Tibial artery (tissue), 4 donors: ENCODE data around the gene ING3.

Source experiments
- DNase-seq, 2 donors: peaks; one replicate each; pipeline ENCODE4 v3.0.0-alpha.2; 2019
- H3K27ac ChIP-seq, 2 donors: fragments of 200-600 bp; sonication (generic) in 1 of 2; 1 replicate in 1 of 2; 2 replicates in 1 of 2; pipeline ENCODE4 v1.5.1; 2018 to 2019; ENCODE audit warnings: mild to moderate bottlenecking in 1 of 2
- H3K27me3 ChIP-seq, 2 donors: fragments of 200-600 bp; sonication (generic) in 1 of 2; one replicate each; pipeline versions ENCODE4 v1.5.1 to v1.6.0; 2016 to 2019
- H3K36me3 ChIP-seq, 3 donors: fragments of 200-600 bp; sonication (generic) in 2 of 3; one replicate each; pipeline ENCODE4 v1.5.1; 2016 to 2019; ENCODE audit warnings: mild to moderate bottlenecking in 2 of 3
- H3K4me1 ChIP-seq, 4 donors: fragments of 200-600 bp; sonication (generic) in 2 of 4; 1 replicate in 3 of 4; 2 replicates in 1 of 4; pipeline ENCODE4 v1.5.1; 2016 to 2019
- H3K4me3 ChIP-seq, 2 donors: fragments of 200-600 bp; sonication (generic) in 1 of 2; 1 replicate in 1 of 2; 2 replicates in 1 of 2; pipeline ENCODE4 v1.5.1; 2018 to 2019; ENCODE audit warnings: mild to moderate bottlenecking in 2 of 2
- H3K9me3 ChIP-seq, 3 donors: fragments of 200-600 bp; sonication (generic) in 1 of 3; one replicate each; pipeline ENCODE4 v1.5.1; 2016 to 2019
- intact Hi-C: fragments of 100-400 bp; cut with DNase I; formaldehyde crosslinking; loops from one replicate; pipeline ENCODE4 v1.15.0; 2023; ENCODE audit warnings: low total_unique reads
- TF ChIP-seq, protein P1 (sequence below), 2 experiments: fragments of 200-600 bp in 1 of 2; fragments of 450-650 bp in 1 of 2; IDR thresholded peaks; one replicate each; pipeline ENCODE4 v1.5.1; 2017 to 2019; ENCODE audit warnings: antibody characterized with exemption in 2 of 2, mild to moderate bottlenecking in 1 of 2, moderate library complexity in 1 of 2

The ING3 gene

DNA sequence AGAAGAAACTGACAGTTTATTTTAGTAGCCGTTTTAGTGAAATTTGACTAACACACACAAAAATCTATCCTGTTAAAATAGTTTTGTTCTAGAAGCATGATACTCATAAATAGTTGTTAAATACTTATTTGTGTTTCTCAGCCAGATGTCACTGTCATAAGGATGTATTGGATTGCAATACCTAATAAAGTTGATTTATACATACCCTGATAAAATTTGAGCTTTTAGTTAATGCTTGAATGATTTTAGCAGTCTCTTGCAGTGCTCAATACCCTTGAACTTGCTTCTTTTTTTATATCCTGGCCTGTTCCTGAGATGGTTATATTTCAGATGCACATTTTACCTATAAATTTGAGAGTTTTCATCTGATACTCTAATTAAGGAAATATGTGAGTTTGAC, 10.1 kb downstream of the ING3 start:
- no peak overlapping the region for H3K4me3 ChIP-seq

DNA sequence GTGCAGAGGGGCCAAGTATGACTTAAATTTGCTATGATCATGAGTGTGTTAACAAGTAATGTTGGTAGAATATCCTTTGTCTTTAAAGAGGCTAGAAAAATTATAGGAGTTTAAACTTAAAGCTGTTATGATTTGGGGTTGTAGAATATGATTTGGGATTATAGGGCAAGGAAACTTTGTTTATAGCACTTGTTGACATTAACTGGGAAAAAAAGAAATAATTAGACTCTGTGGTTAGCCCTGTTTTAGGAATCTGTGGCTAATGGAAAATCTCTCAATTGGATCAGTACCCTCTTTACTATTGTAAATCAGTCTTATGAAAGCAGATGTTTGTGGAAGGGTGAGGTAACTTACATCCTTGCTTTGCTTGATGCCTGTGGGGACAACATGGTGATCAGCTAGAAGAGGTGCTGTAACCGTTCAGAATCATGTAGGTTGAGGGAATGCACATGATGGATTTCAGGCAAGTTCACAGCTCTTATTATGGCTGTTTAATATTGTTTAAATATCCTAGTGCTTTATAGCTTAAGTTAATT, 11.1 kb downstream of the ING3 start:
- H3K27ac ChIP-seq, result no peak overlapping the region
- intact Hi-C loops, result no loop called here

More for the DNA sequence above, 10.1 kb downstream of the ING3 start:
- Histone ChIP-seq H3K4me1 (peaks cover 0 to 4% (median 0%) of the 10 kb centered on the region in 4 donors), H3K27me3 (no peaks in the 10 kb centered on the region), H3K27ac (no peak overlapping the region), H3K36me3 (peaks cover 16 to 45% (median 31%) of the 10 kb centered on the region in 3 donors), H3K9me3 (no peaks in the 10 kb centered on the region)
- intact Hi-C loops, result no loop called here
- no peak for DNase-seq
- TF ChIP-seq, protein P1, sequence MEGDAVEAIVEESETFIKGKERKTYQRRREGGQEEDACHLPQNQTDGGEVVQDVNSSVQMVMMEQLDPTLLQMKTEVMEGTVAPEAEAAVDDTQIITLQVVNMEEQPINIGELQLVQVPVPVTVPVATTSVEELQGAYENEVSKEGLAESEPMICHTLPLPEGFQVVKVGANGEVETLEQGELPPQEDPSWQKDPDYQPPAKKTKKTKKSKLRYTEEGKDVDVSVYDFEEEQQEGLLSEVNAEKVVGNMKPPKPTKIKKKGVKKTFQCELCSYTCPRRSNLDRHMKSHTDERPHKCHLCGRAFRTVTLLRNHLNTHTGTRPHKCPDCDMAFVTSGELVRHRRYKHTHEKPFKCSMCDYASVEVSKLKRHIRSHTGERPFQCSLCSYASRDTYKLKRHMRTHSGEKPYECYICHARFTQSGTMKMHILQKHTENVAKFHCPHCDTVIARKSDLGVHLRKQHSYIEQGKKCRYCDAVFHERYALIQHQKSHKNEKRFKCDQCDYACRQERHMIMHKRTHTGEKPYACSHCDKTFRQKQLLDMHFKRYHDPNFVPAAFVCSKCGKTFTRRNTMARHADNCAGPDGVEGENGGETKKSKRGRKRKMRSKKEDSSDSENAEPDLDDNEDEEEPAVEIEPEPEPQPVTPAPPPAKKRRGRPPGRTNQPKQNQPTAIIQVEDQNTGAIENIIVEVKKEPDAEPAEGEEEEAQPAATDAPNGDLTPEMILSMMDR (IDR thresholded peaks at IDR 0.05), result no peak

DNA sequence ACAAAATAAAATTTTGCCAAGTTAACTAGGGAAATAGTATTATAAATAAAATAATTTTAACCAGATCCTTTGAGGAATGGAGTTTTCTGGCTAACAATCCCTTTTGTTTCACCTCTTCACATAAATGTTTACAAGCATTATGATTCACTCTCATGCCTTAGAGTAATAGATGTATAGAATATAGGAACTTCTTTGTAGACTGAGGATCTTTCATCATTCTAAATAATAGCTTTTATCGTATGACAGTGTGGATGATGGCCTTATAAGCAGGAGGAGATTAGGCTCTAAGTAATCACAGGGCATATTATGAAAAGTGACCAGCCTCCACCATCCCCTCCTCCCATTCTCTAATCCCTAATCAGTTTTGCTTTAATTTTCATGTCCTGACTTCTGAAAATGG, 13.5 kb downstream of the ING3 start:
- no peak for DNase-seq
- Histone ChIP-seq H3K27me3 (no peaks in the 10 kb centered on the region), H3K4me3 (no peak overlapping the region), H3K4me1 (peaks cover 0 to 4% (median 0%) of the 10 kb centered on the region in 4 donors), H3K9me3 (no peaks in the 10 kb centered on the region), H3K36me3 (peaks cover 13 to 47% (median 42%) of the 10 kb centered on the region in 3 donors), H3K27ac (no peak overlapping the region)
- intact Hi-C loops, result no loop called here
- TF ChIP-seq, protein P1 (IDR thresholded peaks at IDR 0.05), result no peak

More for the DNA sequence above, 11.1 kb downstream of the ING3 start:
- Histone ChIP-seq H3K27me3 (no peaks in the 10 kb centered on the region), H3K4me3 (no peak overlapping the region), H3K36me3 (peaks cover 6 to 47% (median 31%) of the 10 kb centered on the region in 3 donors), H3K4me1 (peaks cover 0 to 4% (median 0%) of the 10 kb centered on the region in 4 donors), H3K9me3 (no peaks in the 10 kb centered on the region)
- DNase-seq, result no peak
- TF ChIP-seq, protein P1 (IDR thresholded peaks at IDR 0.05), result no peak

DNA sequence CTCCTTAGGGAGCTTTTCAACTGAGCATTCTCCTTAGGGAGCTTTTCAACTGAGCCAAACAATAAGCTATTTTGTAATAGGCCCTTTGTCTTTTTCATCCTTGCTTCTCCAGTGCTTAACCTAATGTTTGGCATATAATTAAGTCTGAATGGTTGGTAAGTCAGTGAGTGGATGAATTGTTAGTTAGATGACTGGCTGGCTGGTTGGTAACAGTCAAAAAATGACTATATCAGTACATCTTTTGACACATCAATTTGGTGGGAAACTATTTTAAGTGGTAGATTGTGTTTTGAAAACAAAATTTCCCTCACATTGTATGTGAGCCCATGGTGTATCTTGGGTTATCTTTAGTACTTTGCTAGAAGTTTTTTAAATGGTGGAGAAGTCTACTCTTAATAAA, 16.4 kb downstream of the ING3 start:
- Histone ChIP-seq H3K27me3 (no peaks in the 10 kb centered on the region), H3K27ac (no peak overlapping the region), H3K9me3 (no peaks in the 10 kb centered on the region), H3K4me3 (no peak overlapping the region), H3K4me1 (no peaks in the 10 kb centered on the region), H3K36me3 (peaks cover 37 to 71% (median 69%) of the 10 kb centered on the region in 3 donors)
- intact Hi-C loops, result no loop called here
- no peak for DNase-seq
- TF ChIP-seq, protein P1 (IDR thresholded peaks at IDR 0.05), result no peak

DNA sequence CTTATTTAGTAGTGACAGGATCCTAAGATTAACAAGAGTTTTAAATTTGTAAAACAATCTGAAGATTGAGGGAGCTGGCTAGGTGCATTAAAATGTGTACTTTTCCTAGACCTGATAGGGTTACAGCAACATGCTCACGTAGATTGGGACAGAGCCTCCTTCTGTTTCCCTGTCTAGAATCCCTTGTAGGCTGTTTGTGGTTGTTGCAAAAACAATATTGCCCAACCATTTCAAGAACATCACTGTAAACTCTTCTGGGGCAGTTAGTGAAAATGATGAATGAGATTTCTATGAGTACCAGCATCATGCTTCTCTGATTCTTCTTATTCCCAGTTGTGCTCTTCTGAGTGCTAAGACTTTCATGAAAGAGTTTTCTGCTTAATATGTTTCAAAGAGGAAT, 23.3 kb downstream of the ING3 start:
- no peaks in the 10 kb centered on the region for H3K9me3 ChIP-seq
- DNase-seq, result no peak
- H3K27ac ChIP-seq, result no peak overlapping the region
- no peaks in the 10 kb centered on the region for H3K27me3 ChIP-seq
- peaks cover 56 to 76% (median 71%) of the 10 kb centered on the region in 3 donors for H3K36me3 ChIP-seq
- intact Hi-C loops, result no loop called here
- no peak overlapping the region for H3K4me3 ChIP-seq
- TF ChIP-seq, protein P1 (IDR thresholded peaks at IDR 0.05), result no peak
- H3K4me1 ChIP-seq, result no peaks in the 10 kb centered on the region
